Renal cortex interstitium (tissue), 11 donors: ENCODE data around the gene TAOK2. TPM values are rescaled to one million over a fixed set of nuclear protein-coding genes. Genes with fewer than 3 reads are reported as not detected.
"Not testable (repeated sequence)": the region's sequence is repeated elsewhere in the genome, so short reads cannot be mapped to it uniquely, and the experiment has no call there.

Experiments used
- DNase-seq, 11 donors: peaks; one replicate each; pipeline ENCODE4 v3.0.0-alpha.2; 2013; ENCODE audit warnings: low read depth in 9 of 11, low spot score in 4 of 11; ENCODE audit errors: extremely low read depth in 1 of 11
- polyA plus RNA-seq, 3 donors: library from polyadenylated mRNA; unstranded; fragments of 120-200 nt; gene quantifications; one replicate each; pipeline ENCODE4 v1.2.1, GENCODE V29; 2013; ENCODE audit not compliant: insufficient read length in 3 of 3

The TAOK2 gene
- polyA plus RNA-seq, 3 donors: 38.0 to 54.0 (median 52.6) TPM

- DNase-seq: no peak
Observed at GRCh38 chr16:30010844-30011713, 37.4 kb downstream of the TAOK2 start, which contains the start of gene DOC2A. Gene DOC2A, minus strand, starts transcription at chr16:30011027. Its CDS starts 805 bp downstream, at chr16:30010222.

GRCh38 chr16:30011714-30012504 is 38.2 kb downstream of the TAOK2 start:
- no peak for DNase-seq

- not testable (repeated sequence) for DNase-seq
Observed at GRCh38 chr16:30012598-30012997, 38.9 kb downstream of the TAOK2 start.

- not testable (repeated sequence) for DNase-seq
Observed at GRCh38 chr16:30015450-30015849, 41.8 kb downstream of the TAOK2 start.

GRCh38 chr16:30016555-30017276 is 43.0 kb downstream of the TAOK2 start:
- no peak for DNase-seq

- no peak for DNase-seq
Observed at GRCh38 chr16:30017277-30017656, 43.6 kb downstream of the TAOK2 start.

- DNase-seq: not testable (repeated sequence)
Observed at GRCh38 chr16:30017937-30018336, 44.3 kb downstream of the TAOK2 start.

GRCh38 chr16:30018731-30019158 is 45.1 kb downstream of the TAOK2 start:
- DNase-seq: no peak

- no peak for DNase-seq
Observed at GRCh38 chr16:30022887-30023286, 49.2 kb downstream of the TAOK2 start, which contains the start of gene C16orf92. Gene C16orf92, plus strand, starts transcription at chr16:30023198. Its CDS starts 143 bp downstream, at chr16:30023341.

- DNase-seq: no peak
Observed at GRCh38 chr16:30023586-30023985, 49.9 kb downstream of the TAOK2 start.

GRCh38 chr16:30024451-30024850 is 50.8 kb downstream of the TAOK2 start:
- no peak for DNase-seq

GRCh38 chr16:30025156-30025555 is 51.5 kb downstream of the TAOK2 start:
- no peak for DNase-seq

- DNase-seq: no peak
Observed at GRCh38 chr16:30025574-30025973, 51.9 kb downstream of the TAOK2 start.

GRCh38 chr16:30026449-30026848 is 52.8 kb downstream of the TAOK2 start:
- no peak for DNase-seq

- DNase-seq: no peak
Observed at GRCh38 chr16:30027588-30028437, 54.1 kb downstream of the TAOK2 start.

- DNase-seq: peak in 2 of 11 donors; percentile 36 to 43
Observed at GRCh38 chr16:30028438-30029076, 54.9 kb downstream of the TAOK2 start.

GRCh38 chr16:30030011-30030685 is 56.5 kb downstream of the TAOK2 start:
- no peak for DNase-seq
